Pancreas (tissue), 10 donors: Measurements from ENCODE around the gene KDM2B. TPM values are rescaled to one million over a fixed set of nuclear protein-coding genes. Genes with fewer than 3 reads are reported as not detected.
A peak's percentile ranks its signal among the peaks of the same experiment; 100 is the strongest.

Experiments used
- ATAC-seq, 4 donors: fragments of 200-7000 bp; cut with Tn5 transposase; one replicate each; pipeline versions ENCODE4 v1.8.0 to v1.9.1; 2020; ENCODE audit warnings: mild to moderate bottlenecking in 4 of 4, moderate library complexity in 4 of 4
- DNase-seq, 6 donors: peaks; one replicate each; pipeline ENCODE4 v3.0.0-alpha.2; 2020
- FAIRE-seq: peaks from 2 replicates; lab custom pipeline; 2012; peaks lifted over from hg19 to GRCh38; lab: Jason Lieb, UNC
- H3K27ac ChIP-seq, 4 donors: fragments of 200-600 bp; sonication (generic); 1 replicate in 3 of 4; 2 replicates in 1 of 4; pipeline versions ENCODE4 v1.5.0 to v1.8.0; 2020
- H3K27me3 ChIP-seq, 4 donors: fragments of 200-600 bp; one replicate each; pipeline ENCODE4 v1.8.0; 2021
- H3K36me3 ChIP-seq, 3 donors: fragments of 200-600 bp; sonication (generic) in 1 of 3; one replicate each; pipeline versions ENCODE4 v1.5.0 to v1.8.0; 2020 to 2021
- H3K4me1 ChIP-seq, 3 donors: fragments of 200-600 bp; one replicate each; pipeline ENCODE4 v1.8.0; 2021
- H3K4me3 ChIP-seq, 4 donors: fragments of 200-600 bp; sonication (generic) in 2 of 4; one replicate each; pipeline versions ENCODE4 v1.5.0 to v1.8.0; 2020 to 2021
- H3K9me3 ChIP-seq, 4 donors: fragments of 200-600 bp; one replicate each; pipeline ENCODE4 v1.8.0; 2021
- CTCF ChIP-seq, 4 donors: fragments of 200-600 bp; sonication (generic) in 3 of 4; IDR thresholded peaks; one replicate each; pipeline versions ENCODE4 v1.5.0 to v1.8.0; 2021; ENCODE audit warnings: antibody characterized with exemption in 4 of 4
- WGBS, 2 donors: extraction: QIAGEN DNeasy Blood & Tissue Kit; methylation state at CpG; one replicate each; pipeline ENCODE4 v1.1.7; 2013; 5-methylcytosine and 5-hydroxymethylcytosine counted together
- intact Hi-C, 3 donors: fragments of 100-400 bp; cut with DNase I; formaldehyde crosslinking; loops; one replicate each; pipeline versions ENCODE4 v1.11.1 to v1.14.2; 2022
- polyA plus RNA-seq, 2 donors: library from polyadenylated mRNA; stranded (reverse); fragments of 200-250 nt; gene quantifications; one replicate each; pipeline ENCODE4 v1.2.3, GENCODE V29; 2013
- total RNA-seq, 6 donors: library from RNA; stranded (reverse); fragmentation: NEBNext Ultra II Directional in 4 of 6; extraction: Animal tissue kit (Norgen Biotek cat#: 25700) in 4 of 6; gene quantifications; one replicate each; pipeline versions ENCODE4 v1.2.1 to v1.2.4, GENCODE V29; 2021 to 2023
- donor health status: healthy with polysubstance abuse.
- donor health status: DM: no; HTN: no; CAD: no; lungs with moderate emphysema.
- donor health status: DM: no; HTN: no; CAD: no.
- donor health status: control.
- donor health status: control.
- donor health status: Bipolar disorder and iron deficiency.
- donor health status: DM: yes; HTN: yes; CAD: no.
- donor health status: DM: no; HTN: no; CAD: no.
- donor health status: DM: no; HTN: no; CAD: no.
- donor health status: DM: yes; HTN: yes; CAD: no.

Gene KDM2B
- total and polyA plus RNA-seq, 8 donors, result 7.4 to 21.7 (median 10.3) TPM

GRCh38 chr12:121550974-121551634 is 29.7 kb downstream of the KDM2B start:
- intact Hi-C loops, result loop anchor here in 2 of 3 donors (5.0 to 10.0 kb wide), 2 partner anchors 124 to 131 kb away; no protein-coding TSS in a partner anchor
- H3K36me3 ChIP-seq, result no peaks in the 10 kb centered on the region
- no peak for TF ChIP-seq CTCF (IDR thresholded peaks at IDR 0.05)
- H3K4me1 ChIP-seq, result no peaks in the 10 kb centered on the region
- H3K27ac ChIP-seq, result no peak overlapping the region
- no peaks in the 10 kb centered on the region for H3K27me3 ChIP-seq
- ATAC-seq, result no peak
- no peaks in the 10 kb centered on the region for H3K9me3 ChIP-seq
- FAIRE-seq, result no peak
- 78 to 88% methylated on average over 13 of the region's 13 CpGs for WGBS, 2 donors
- H3K4me3 ChIP-seq, result no peak overlapping the region
- peak in 1 of 6 donors; percentile 9 for DNase-seq

GRCh38 chr12:121549075-121549474 is 31.7 kb downstream of the KDM2B start:
- intact Hi-C loops, result loop anchor here in 1 of 3 donors (2.0 kb wide), 1 partner anchor 128 kb away; no protein-coding TSS in a partner anchor
- Histone ChIP-seq H3K4me1 (no peaks in the 10 kb centered on the region), H3K4me3 (no peak overlapping the region), H3K36me3 (no peaks in the 10 kb centered on the region), H3K27ac (no peak overlapping the region), H3K27me3 (no peaks in the 10 kb centered on the region), H3K9me3 (no peaks in the 10 kb centered on the region)
- no peak for DNase-seq
- WGBS, 2 donors, result 91 to 92% methylated on average over 7 of the region's 7 CpGs
- TF ChIP-seq CTCF (IDR thresholded peaks at IDR 0.05), result no peak
- no peak for ATAC-seq
- FAIRE-seq, result no peak

- H3K4me1 ChIP-seq, result no peaks in the 10 kb centered on the region
- no peak overlapping the region for H3K27ac ChIP-seq
- 94 to 96% methylated on average over 6 of the region's 6 CpGs for WGBS, 2 donors
- FAIRE-seq (no peak), ATAC-seq (no peak), DNase-seq (no peak)
- TF ChIP-seq CTCF (IDR thresholded peaks at IDR 0.05), result no peak
- H3K36me3 ChIP-seq, result no peaks in the 10 kb centered on the region
- intact Hi-C loops, result no loop called here
- H3K27me3 ChIP-seq, result no peaks in the 10 kb centered on the region
- H3K9me3 ChIP-seq, result no peaks in the 10 kb centered on the region
- H3K4me3 ChIP-seq, result no peak overlapping the region
Observed at GRCh38 chr12:121545480-121545879, 35.3 kb downstream of the KDM2B start.

GRCh38 chr12:121543786-121544185 is 37.0 kb downstream of the KDM2B start:
- H3K36me3 ChIP-seq, result no peaks in the 10 kb centered on the region
- WGBS, 2 donors, result 87 to 95% methylated on average over 8 of the region's 8 CpGs
- ATAC-seq (no peak), DNase-seq (peak in 1 of 6 donors; percentile 8), FAIRE-seq (no peak)
- no peak for TF ChIP-seq CTCF (IDR thresholded peaks at IDR 0.05)
- H3K4me3 ChIP-seq, result no peak overlapping the region
- H3K27me3 ChIP-seq, result no peaks in the 10 kb centered on the region
- no peak overlapping the region for H3K27ac ChIP-seq
- H3K9me3 ChIP-seq, result no peaks in the 10 kb centered on the region
- no peaks in the 10 kb centered on the region for H3K4me1 ChIP-seq
- intact Hi-C loops, result no loop called here

GRCh38 chr12:121539908-121540307 is 40.9 kb downstream of the KDM2B start:
- intact Hi-C loops, result no loop called here
- H3K4me3 ChIP-seq, result no peak overlapping the region
- FAIRE-seq, result no peak
- no peaks in the 10 kb centered on the region for H3K9me3 ChIP-seq
- no peaks in the 10 kb centered on the region for H3K36me3 ChIP-seq
- TF ChIP-seq CTCF (IDR thresholded peaks at IDR 0.05), result no peak
- H3K27me3 ChIP-seq, result no peaks in the 10 kb centered on the region
- peaks cover 0 to 6% (median 4%) of the 10 kb centered on the region in 3 donors for H3K4me1 ChIP-seq
- WGBS, 2 donors, result 97% methylated on average over 6 of the region's 6 CpGs
- ATAC-seq, result no peak
- no peak overlapping the region for H3K27ac ChIP-seq
- no peak for DNase-seq
